AG04450 (cell line): Measurements from ENCODE around the gene FSTL4. TPM values are rescaled to one million over a fixed set of nuclear protein-coding genes. Genes with fewer than 3 reads are reported as not detected.

Source experiments
- CTCF ChIA-PET: fragments of 300-600, 350-600 bp; formaldehyde crosslinking; extraction: SDS; loops from one replicate; lab custom pipeline; 2022; ENCODE audit warnings: antibody characterized with exemption, inconsistent platforms; lab: Charles Lee
- POLR2A ChIA-PET: fragments of 350-600 bp; formaldehyde crosslinking; extraction: SDS; loops from one replicate; lab custom pipeline; 2021; ENCODE audit warnings: antibody characterized with exemption, inconsistent platforms; lab: Yijun Ruan, JAX
- DNase-seq: peaks from one replicate; pipeline ENCODE4 v3.0.0-alpha.2; 2011; ENCODE audit warnings: low read depth, low spot score
- H3K27ac ChIP-seq: one replicate; pipeline ENCODE4 v1.5.1; 2012; ENCODE audit warnings: low read depth, low read length, control low read depth
- H3K27me3 ChIP-seq: one replicate; pipeline ENCODE4 v1.6.0; 2012; ENCODE audit warnings: low read length; ENCODE audit not compliant: control insufficient read depth, insufficient read depth
- H3K4me3 ChIP-seq: 2 replicates; pipeline ENCODE4 v1.5.1; 2011; ENCODE audit warnings: mild to moderate bottlenecking, low read depth, low read length, control low read depth
- H3K9me3 ChIP-seq: 2 replicates; pipeline ENCODE4 v1.5.1; 2012; ENCODE audit warnings: low read length; ENCODE audit not compliant: control insufficient read depth, insufficient read depth
- CTCF ChIP-seq: IDR thresholded peaks from 2 replicates; pipeline ENCODE4 v1.5.1; 2011; ENCODE audit warnings: low read depth, low read length, control low read depth, inconsistent platforms
- polyA plus RNA-seq: library from polyadenylated mRNA; depleted of rRNA; stranded (reverse); fragments of >200 nt; gene quantifications from 2 replicates; pipeline ENCODE4 v1.2.3, GENCODE V29; 2011

Gene FSTL4
- polyA plus RNA-seq, 1 experiment = 0.11 TPM

- H3K27me3 ChIP-seq = peaks cover 4% of the 10 kb centered on the region
- CTCF ChIA-PET = no interaction called here
- no peak overlapping the region for H3K4me3 ChIP-seq
- TF ChIP-seq CTCF = no peak
- POLR2A ChIA-PET = no interaction called here
- DNase-seq = no peak
- no peak overlapping the region for H3K27ac ChIP-seq
- no peaks in the 10 kb centered on the region for H3K9me3 ChIP-seq
These were observed 143.1 kb downstream of the FSTL4 start for GRCh38 chr5:133469252-133469651.

- Histone ChIP-seq H3K9me3 (no peaks in the 10 kb centered on the region), H3K27me3 (peaks cover 4% of the 10 kb centered on the region), H3K4me3 (no peak overlapping the region), H3K27ac (no peak overlapping the region)
- no peak for TF ChIP-seq CTCF
- CTCF ChIA-PET = no interaction called here
- DNase-seq = no peak
- POLR2A ChIA-PET = no interaction called here
These were observed 143.7 kb downstream of the FSTL4 start for GRCh38 chr5:133468596-133468995.

- Histone ChIP-seq H3K27ac (no peak overlapping the region), H3K27me3 (peaks cover 4% of the 10 kb centered on the region), H3K4me3 (no peak overlapping the region), H3K9me3 (no peaks in the 10 kb centered on the region)
- ChIA-PET CTCF (no interaction called here), POLR2A (no interaction called here)
- TF ChIP-seq CTCF = no peak
- no peak for DNase-seq
These were observed 144.4 kb downstream of the FSTL4 start for GRCh38 chr5:133467826-133468463.

- no peak overlapping the region for H3K27ac ChIP-seq
- DNase-seq = no peak
- no peak overlapping the region for H3K4me3 ChIP-seq
- no peak for TF ChIP-seq CTCF
- H3K27me3 ChIP-seq = peaks cover 4% of the 10 kb centered on the region
- H3K9me3 ChIP-seq = no peaks in the 10 kb centered on the region
- ChIA-PET POLR2A (no interaction called here), CTCF (no interaction called here)
These were observed 145.0 kb downstream of the FSTL4 start for GRCh38 chr5:133467335-133467779.

- Histone ChIP-seq H3K27me3 (peaks cover 4% of the 10 kb centered on the region), H3K9me3 (no peaks in the 10 kb centered on the region), H3K27ac (no peak overlapping the region), H3K4me3 (no peak overlapping the region)
- POLR2A ChIA-PET = no interaction called here
- no peak for TF ChIP-seq CTCF
- DNase-seq = no peak
- CTCF ChIA-PET = no interaction called here
These were observed 145.6 kb downstream of the FSTL4 start for GRCh38 chr5:133466556-133467334.
